H1 (cell line): ENCODE results near the gene CLPSL2. TPM values are rescaled to one million over a fixed set of nuclear protein-coding genes. Genes with fewer than 3 reads are reported as not detected.

Source experiments
- CTCF ChIA-PET: fragments of 300-600 bp; sonication (Branson Sonifier 250); formaldehyde crosslinking; loops from one replicate; lab custom pipeline; 2021; ENCODE audit not compliant: partially characterized antibody; lab: Charles Lee
- POLR2A ChIA-PET: fragments of 300-600 bp; sonication (Branson Sonifier 250); formaldehyde crosslinking; loops from one replicate; lab custom pipeline; 2021; ENCODE audit warnings: inconsistent platforms; ENCODE audit not compliant: partially characterized antibody; lab: Charles Lee
- DNase-seq, 2 experiments: peaks; one replicate each; pipeline versions ENCODE4 v3.0.0 to v3.0.0-alpha.2; 2010 to 2022; ENCODE audit warnings: low spot score in 2 of 2, low read depth in 1 of 2, mixed read lengths in 1 of 2
- FAIRE-seq: peaks from 2 replicates; lab custom pipeline; 2011; peaks lifted over from hg19 to GRCh38; lab: Jason Lieb, UNC
- H2AFZ ChIP-seq: 2 replicates; pipeline ENCODE4 v1.8.1; 2012; ENCODE audit warnings: low read length, inconsistent platforms
- H2AK5ac ChIP-seq: 2 replicates; pipeline ENCODE4 v1.6.1; 2013; ENCODE audit warnings: low read depth, low read length
- H2BK120ac ChIP-seq: replicated peaks from 2 replicates; pipeline ENCODE3; 2013; ENCODE audit warnings: low read depth, low read length, inconsistent platforms
- H2BK12ac ChIP-seq: 2 replicates; pipeline ENCODE4 v1.6.1; 2013; ENCODE audit warnings: low read depth, low read length
- H2BK15ac ChIP-seq: 2 replicates; pipeline ENCODE4 v1.6.1; 2013; ENCODE audit warnings: low read length
- H2BK20ac ChIP-seq: 2 replicates; pipeline ENCODE4 v1.6.1; 2013; ENCODE audit warnings: low read length
- H2BK5ac ChIP-seq: 2 replicates; pipeline ENCODE4 v1.6.1; 2013; ENCODE audit warnings: low read depth, low read length
- H3K14ac ChIP-seq: 2 replicates; pipeline ENCODE4 v1.6.1; 2013; ENCODE audit warnings: inconsistent platforms; ENCODE audit not compliant: insufficient read length
- H3K18ac ChIP-seq: 2 replicates; pipeline ENCODE4 v1.6.1; 2013; ENCODE audit warnings: low read length; ENCODE audit errors: extremely low read depth
- H3K23ac ChIP-seq: 2 replicates; pipeline ENCODE4 v1.6.1; 2013; ENCODE audit warnings: inconsistent platforms; ENCODE audit not compliant: insufficient read length
- H3K23me2 ChIP-seq: 2 replicates; pipeline ENCODE4 v1.6.1; 2013; ENCODE audit warnings: low read depth, low read length
- H3K27ac ChIP-seq: 2 replicates; pipeline ENCODE4 v1.6.1; 2011; ENCODE audit warnings: low read depth, low read length, inconsistent platforms
- H3K27me3 ChIP-seq, 4 experiments: replicated peaks in 1 of 4; 1 replicate in 1 of 4; 2 replicates in 3 of 4; pipeline versions ENCODE4 v1.6.1 to v1.8.1; 2011 to 2013; ENCODE audit warnings: low read length in 3 of 4, mild to moderate bottlenecking in 3 of 4, inconsistent platforms in 2 of 4, mixed read lengths in 2 of 4, moderate library complexity in 1 of 4; ENCODE audit not compliant: control insufficient read depth in 3 of 4, insufficient read depth in 3 of 4; ENCODE audit errors: extremely low read depth in 1 of 4
- H3K36me3 ChIP-seq, 4 experiments: 2 replicates each; pipeline versions ENCODE4 v1.6.1 to v1.8.1; 2011 to 2013; ENCODE audit warnings: mild to moderate bottlenecking in 4 of 4, low read length in 3 of 4, moderate library complexity in 2 of 4, control low read depth in 1 of 4, inconsistent platforms in 1 of 4; ENCODE audit not compliant: insufficient read depth in 4 of 4, control insufficient read depth in 2 of 4
- H3K4ac ChIP-seq: replicated peaks from 2 replicates; pipeline ENCODE3; 2013; ENCODE audit warnings: low read length, low read depth, mixed read lengths, inconsistent platforms; ENCODE audit not compliant: insufficient read length
- H3K4me1 ChIP-seq, 4 experiments: replicated peaks in 1 of 4; 1 replicate in 1 of 4; 2 replicates in 3 of 4; pipeline versions ENCODE4 v1.6.1 to v1.8.1; 2011 to 2013; ENCODE audit warnings: low read length in 3 of 4, inconsistent platforms in 2 of 4, mixed read lengths in 1 of 4; ENCODE audit not compliant: insufficient read depth in 4 of 4, control insufficient read depth in 3 of 4
- H3K4me2 ChIP-seq, 2 experiments: 2 replicates each; pipeline versions ENCODE4 v1.6.1 to v1.8.1; 2011 to 2013; ENCODE audit warnings: low read depth in 2 of 2, low read length in 2 of 2, control low read depth in 1 of 2, inconsistent platforms in 1 of 2, mild to moderate bottlenecking in 1 of 2; ENCODE audit not compliant: insufficient read depth in 1 of 2
- H3K4me3 ChIP-seq, 4 experiments: fragments of 200-600, 300-600 bp in 1 of 4; sonication (generic), shearing (Covaris generic), sonication (Bioruptor Twin) in 1 of 4; 2 replicates each; pipeline versions ENCODE4 v1.5.1 to v1.8.1; 2011 to 2016; ENCODE audit warnings: low read length in 4 of 4, low read depth in 3 of 4, control low read depth in 2 of 4, inconsistent platforms in 2 of 4, mild to moderate bottlenecking in 2 of 4, mixed read lengths in 1 of 4, moderate library complexity in 1 of 4; ENCODE audit not compliant: insufficient read depth in 2 of 4; ENCODE audit errors: extremely low read depth in 1 of 4
- H3K56ac ChIP-seq: replicated peaks from 2 replicates; pipeline ENCODE3; 2013; ENCODE audit warnings: low read depth, mild to moderate bottlenecking, mixed read lengths, low read length, inconsistent platforms; ENCODE audit not compliant: insufficient read length
- H3K79me1 ChIP-seq: 2 replicates; pipeline ENCODE4 v1.6.1; 2013; ENCODE audit warnings: low read depth, low read length, control low read depth
- H3K79me2 ChIP-seq, 2 experiments: 2 replicates each; pipeline versions ENCODE4 v1.6.1 to v1.8.1; 2012 to 2013; ENCODE audit warnings: low read length in 2 of 2, mild to moderate bottlenecking in 2 of 2, inconsistent platforms in 1 of 2; ENCODE audit not compliant: insufficient read depth in 2 of 2, control insufficient read depth in 1 of 2
- H3K9ac ChIP-seq, 4 experiments: replicated peaks in 1 of 4; 1 replicate in 1 of 4; 2 replicates in 3 of 4; pipeline versions ENCODE4 v1.6.1 to v1.8.1; 2011 to 2013; ENCODE audit warnings: low read depth in 3 of 4, low read length in 3 of 4, control low read depth in 2 of 4, mild to moderate bottlenecking in 2 of 4, moderate library complexity in 2 of 4, inconsistent platforms in 1 of 4; ENCODE audit errors: extremely low read depth in 1 of 4
- H3K9me3 ChIP-seq, 2 experiments: 2 replicates each; pipeline versions ENCODE4 v1.6.1 to v1.8.1; 2012 to 2013; ENCODE audit warnings: mild to moderate bottlenecking in 2 of 2, moderate library complexity in 2 of 2, control low read depth in 1 of 2, inconsistent platforms in 1 of 2, low read depth in 1 of 2, low read length in 1 of 2, mixed read lengths in 1 of 2; ENCODE audit not compliant: insufficient read depth in 2 of 2
- H4K20me1 ChIP-seq, 2 experiments: replicated peaks in 1 of 2; 2 replicates each; pipeline versions ENCODE3 to v1.8.1; 2011 to 2013; ENCODE audit warnings: inconsistent platforms in 2 of 2, low read length in 2 of 2, mild to moderate bottlenecking in 1 of 2; ENCODE audit not compliant: insufficient read depth in 2 of 2, control insufficient read depth in 1 of 2
- H4K5ac ChIP-seq: 2 replicates; pipeline ENCODE4 v1.6.1; 2013; ENCODE audit warnings: low read length, low read depth, mixed read lengths, inconsistent platforms; ENCODE audit not compliant: insufficient read length
- H4K8ac ChIP-seq: 2 replicates; pipeline ENCODE4 v1.8.0; 2013; ENCODE audit warnings: mild to moderate bottlenecking, moderate library complexity, low read length, inconsistent platforms; ENCODE audit not compliant: insufficient read depth; ENCODE audit errors: extremely low read depth
- H4K91ac ChIP-seq: replicated peaks from 2 replicates; pipeline ENCODE3; 2013; ENCODE audit warnings: low read length, mixed read lengths, inconsistent platforms; ENCODE audit not compliant: insufficient read length
- CHD2 ChIP-seq: IDR thresholded peaks from 2 replicates; pipeline ENCODE4 v1.6.1; 2012; ENCODE audit warnings: low read length, improper control_type of control experiment
- FOSL1 ChIP-seq: IDR thresholded peaks from 2 replicates; pipeline ENCODE4 v1.6.1; 2011; ENCODE audit warnings: mild to moderate bottlenecking, low read depth, low read length, moderate library complexity; ENCODE audit not compliant: insufficient read depth
- NANOG ChIP-seq: IDR thresholded peaks from 2 replicates; pipeline ENCODE4 v1.6.1; 2011; ENCODE audit warnings: low read length, low read depth, mild to moderate bottlenecking, inconsistent platforms; ENCODE audit not compliant: insufficient read depth, poor library complexity, severe bottlenecking
- RFX5 ChIP-seq: IDR thresholded peaks from 2 replicates; pipeline ENCODE4 v1.6.1; 2011; ENCODE audit warnings: low read depth, low read length, improper control_type of control experiment, borderline replicate concordance
- WGBS, 2 experiments: shearing (Covaris generic) in 1 of 2; methylation state at CpG; one replicate each; pipeline versions ENCODE4 v1.1.6 to v1.1.7; 2013 to 2015; ENCODE audit warnings: low lambda C conversion rate in 2 of 2, mixed read lengths in 2 of 2, inconsistent platforms in 1 of 2, low coverage in 1 of 2, missing lambda C conversion rate in 1 of 2; ENCODE audit not compliant: insufficient replicate concordance in 2 of 2, insufficient coverage in 1 of 2, insufficient read length in 1 of 2; ENCODE audit errors: extremely low coverage in 1 of 2, missing lambda C conversion rate in 1 of 2; 5-methylcytosine and 5-hydroxymethylcytosine counted together
- polyA plus RNA-seq, 7 experiments: library from polyadenylated mRNA; depleted of rRNA in 3 of 7; stranded (reverse) in 5 of 7; unstranded in 2 of 7; fragments of >200 nt in 5 of 7; fragments of 200-250 nt in 2 of 7; gene quantifications; 1 replicate in 5 of 7; 2 replicates in 1 of 7; 4 replicates in 1 of 7; pipeline versions ENCODE4 v1.2.1 to v1.2.3, GENCODE V29; 2011 to 2013; ENCODE audit warnings: missing spikeins in 2 of 7, mixed read lengths in 2 of 7
- total RNA-seq: library from RNA; stranded (reverse); fragmentation: NEBNext Ultra II Directional; extraction: Animal tissue kit (Norgen Biotek cat#: 25700); gene quantifications from 2 replicates; pipeline ENCODE4 v1.2.1, GENCODE V29; 2021
- TF ChIP-seq, protein P1 (sequence below): IDR thresholded peaks from 2 replicates; pipeline ENCODE4 v1.6.1; 2012; ENCODE audit warnings: inconsistent platforms

Gene CLPSL2
- total and polyA plus RNA-seq, 2 of the 8 experiments (the other 6 are each of a cell fraction or from before 2014, with no cell fraction given) = 1.4 to 3.4 TPM

DNA sequence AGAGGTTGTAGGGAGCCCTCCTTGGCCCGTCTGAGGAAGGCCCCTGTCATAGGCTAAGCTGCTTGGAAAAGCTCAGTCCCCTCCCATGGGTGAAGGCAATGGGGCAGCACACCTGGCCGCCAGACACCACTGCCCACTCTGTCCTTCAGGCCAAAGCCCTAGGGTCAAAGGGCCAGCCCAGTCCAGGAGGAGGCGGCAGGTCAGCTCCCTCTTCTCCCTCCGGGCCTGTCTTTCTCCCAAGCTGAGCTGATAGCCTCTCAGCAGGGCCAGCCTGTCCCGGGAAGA is 5.1 kb upstream of the CLPSL2 start:
- DNase-seq (no peak), FAIRE-seq (no peak)
- H3K14ac ChIP-seq = no peak overlapping the region
- H3K4me3 ChIP-seq = no peak overlapping the region
- TF ChIP-seq RFX5 = no peak
- no peak for TF ChIP-seq CHD2
- TF ChIP-seq NANOG = no peak
- TF ChIP-seq, protein P1, sequence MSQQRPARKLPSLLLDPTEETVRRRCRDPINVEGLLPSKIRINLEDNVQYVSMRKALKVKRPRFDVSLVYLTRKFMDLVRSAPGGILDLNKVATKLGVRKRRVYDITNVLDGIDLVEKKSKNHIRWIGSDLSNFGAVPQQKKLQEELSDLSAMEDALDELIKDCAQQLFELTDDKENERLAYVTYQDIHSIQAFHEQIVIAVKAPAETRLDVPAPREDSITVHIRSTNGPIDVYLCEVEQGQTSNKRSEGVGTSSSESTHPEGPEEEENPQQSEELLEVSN = no peak
- no peak for TF ChIP-seq FOSL1
- no peaks in the 10 kb centered on the region for H3K79me2 ChIP-seq
- peaks cover 0 to 8% (median 3%) of the 10 kb centered on the region in 4 experiments; a peak in 4 of 7 replicates for H3K27me3 ChIP-seq
- ChIA-PET POLR2A (interaction anchor here (1.1 kb wide), 1 partner anchor 12 kb away, joined by 3 read pairs; no protein-coding TSS in a partner anchor), CTCF (interaction anchor here (0.6 to 2.2 kb wide), 8 partner anchors 12 to 394 kb away, joined by 3 to 8 read pairs (median 4); partner anchors contain the start of gene ARMC12)
- H4K20me1 ChIP-seq = no peaks in the 10 kb centered on the region
- H3K56ac ChIP-seq = no peak overlapping the region
- H3K79me1 ChIP-seq = no peaks in the 10 kb centered on the region
- no peak overlapping the region for H4K91ac ChIP-seq
- H3K23ac ChIP-seq = no peak overlapping the region
- no peak overlapping the region for H2BK20ac ChIP-seq
- H3K9me3 ChIP-seq = no peaks in the 10 kb centered on the region
- no peaks in the 10 kb centered on the region for H3K23me2 ChIP-seq
- H2BK5ac ChIP-seq = 0 out of 2 replicates have a peak overlapping the region, but pooled peaks have one; percentile 60
- no peak overlapping the region for H3K9ac ChIP-seq
- no peak overlapping the region for H2BK12ac ChIP-seq
- no peaks in the 10 kb centered on the region for H3K36me3 ChIP-seq
- 65% methylated on average over 5 of the region's 5 CpGs; no CpG with 5 or more reads in 1 of the 2 experiments for WGBS, 2 experiments
- H3K4ac ChIP-seq = no peak overlapping the region
- H3K27ac ChIP-seq = no peak overlapping the region
- H3K4me1 ChIP-seq = peaks cover 0 to 11% (median 0%) of the 10 kb centered on the region in 4 experiments; a peak in 2 of 7 replicates
- H4K8ac ChIP-seq = no peak overlapping the region
- H2BK15ac ChIP-seq = peak overlapping the region; percentile 36; the same call in 1 of the 2 replicates
- H2AFZ ChIP-seq = no peak overlapping the region
- H2BK120ac ChIP-seq = no peak overlapping the region
- 0 out of 2 replicates have a peak overlapping the region, but pooled peaks have one; percentile 13 for H3K18ac ChIP-seq
- peak overlapping the region; percentile 46; the same call in 1 of the 2 replicates for H2AK5ac ChIP-seq
- no peak overlapping the region for H4K5ac ChIP-seq
- H3K4me2 ChIP-seq = no peak overlapping the region
